Vagina (tissue), 2 donors: Measurements from ENCODE around the gene GDF7.

Source experiments
- CTCF ChIP-seq, 3 experiments: fragments of 450-650 bp in 2 of 3; fragments of 200-600 bp in 1 of 3; sonication (generic) in 1 of 3; IDR thresholded peaks; one replicate each; pipeline ENCODE4 v1.5.1; 2017 to 2019; ENCODE audit warnings: antibody characterized with exemption in 3 of 3, mild to moderate bottlenecking in 2 of 3, moderate library complexity in 2 of 3
- POLR2A ChIP-seq, 2 donors: fragments of 450-650 bp; IDR thresholded peaks; one replicate each; pipeline ENCODE4 v1.6.1; 2017; ENCODE audit warnings: antibody characterized with exemption in 2 of 2, mild to moderate bottlenecking in 2 of 2, moderate library complexity in 2 of 2
- POLR2AphosphoS5 ChIP-seq, 2 donors: sonication (generic); formaldehyde crosslinking; IDR thresholded peaks; one replicate each; pipeline ENCODE4 v1.9.0; 2017; ENCODE audit warnings: antibody characterized with exemption in 2 of 2, mild to moderate bottlenecking in 2 of 2, low read depth in 1 of 2; ENCODE audit not compliant: insufficient read depth in 1 of 2

- TF ChIP-seq CTCF (IDR thresholded peaks at IDR 0.05): no peak
- no peak for TF ChIP-seq POLR2A (IDR thresholded peaks at IDR 0.05)
- TF ChIP-seq POLR2AphosphoS5 (IDR thresholded peaks at IDR 0.05; ENCODE audit: insufficient read depth in 1 of 2, low read depth in 1 of 2): no peak
These were observed 10.4 kb upstream of the GDF7 start for GRCh38 chr2:20656561-20656960.
